Keratinocyte (primary cell): ENCODE results near the gene NFKBIL1. TPM values are rescaled to one million over a fixed set of nuclear protein-coding genes. Genes with fewer than 3 reads are reported as not detected.

Experiments used
- DNase-seq: peaks from one replicate; pipeline ENCODE4 v3.0.0-alpha.2; 2011; ENCODE audit warnings: low read depth, missing footprints, low spot score
- FAIRE-seq: peaks from 2 replicates; lab custom pipeline; 2011; peaks lifted over from hg19 to GRCh38; lab: Jason Lieb, UNC
- H2AFZ ChIP-seq: 2 replicates; pipeline ENCODE4 v1.6.0; 2012; ENCODE audit warnings: low read length, control low read depth, inconsistent platforms; ENCODE audit not compliant: control insufficient read depth
- H3K27ac ChIP-seq: 2 replicates; pipeline ENCODE4 v1.5.1; 2011; ENCODE audit warnings: low read length; ENCODE audit not compliant: control insufficient read depth, insufficient read depth
- H3K27me3 ChIP-seq: 3 replicates; pipeline ENCODE4 v1.6.0; 2011; ENCODE audit warnings: low read length; ENCODE audit not compliant: control insufficient read depth, insufficient read depth; ENCODE audit errors: extremely low read depth
- H3K36me3 ChIP-seq, 2 experiments: 2 replicates in 1 of 2; 3 replicates in 1 of 2; pipeline ENCODE4 v1.5.1; 2011; ENCODE audit warnings: low read length in 2 of 2, mild to moderate bottlenecking in 1 of 2; ENCODE audit not compliant: control insufficient read depth in 2 of 2, insufficient read depth in 2 of 2; ENCODE audit errors: extremely low read depth in 1 of 2
- H3K4me1 ChIP-seq: 3 replicates; pipeline ENCODE4 v1.5.1; 2011; ENCODE audit warnings: low read length; ENCODE audit not compliant: control insufficient read depth, insufficient read depth; ENCODE audit errors: extremely low read depth
- H3K4me2 ChIP-seq: 3 replicates; pipeline ENCODE4 v1.6.0; 2011; ENCODE audit warnings: low read depth, low read length; ENCODE audit not compliant: control insufficient read depth, insufficient read depth; ENCODE audit errors: extremely low read depth
- H3K4me3 ChIP-seq, 3 experiments: fragments of 200-600 bp in 1 of 3; sonication (generic) in 1 of 3; 2 replicates in 2 of 3; 3 replicates in 1 of 3; pipeline ENCODE4 v1.5.1; 2011 to 2016; ENCODE audit warnings: low read length in 3 of 3, mild to moderate bottlenecking in 3 of 3, control low read depth in 2 of 3, inconsistent platforms in 1 of 3, low read depth in 1 of 3, mixed read lengths in 1 of 3, mixed run types in 1 of 3, moderate library complexity in 1 of 3; ENCODE audit not compliant: control insufficient read depth in 2 of 3, insufficient read depth in 2 of 3; ENCODE audit errors: extremely low read depth in 1 of 3
- H3K79me2 ChIP-seq: 2 replicates; pipeline ENCODE4 v1.6.0; 2012; ENCODE audit warnings: low read length; ENCODE audit not compliant: control insufficient read depth, insufficient read depth
- H3K9ac ChIP-seq: 3 replicates; pipeline ENCODE4 v1.6.0; 2011; ENCODE audit warnings: low read length; ENCODE audit not compliant: control insufficient read depth, insufficient read depth; ENCODE audit errors: extremely low read depth
- H3K9me1 ChIP-seq: 3 replicates; pipeline ENCODE4 v1.6.0; 2011; ENCODE audit warnings: low read length; ENCODE audit not compliant: control insufficient read depth, insufficient read depth; ENCODE audit errors: extremely low read depth
- H3K9me3 ChIP-seq: 2 replicates; pipeline ENCODE4 v1.5.1; 2012; ENCODE audit warnings: low read depth, low read length; ENCODE audit not compliant: control insufficient read depth
- H4K20me1 ChIP-seq: 3 replicates; pipeline ENCODE4 v1.6.0; 2011; ENCODE audit warnings: low read length; ENCODE audit not compliant: control insufficient read depth, insufficient read depth; ENCODE audit errors: extremely low read depth
- CTCF ChIP-seq, 3 experiments: IDR thresholded peaks in 1 of 3; conservative IDR thresholded peaks in 1 of 3; optimal IDR thresholded peaks in 1 of 3; 2 replicates in 2 of 3; 3 replicates in 1 of 3; pipeline versions ENCODE3 to v1.5.1; 2011; ENCODE audit warnings: low read length in 3 of 3, mild to moderate bottlenecking in 3 of 3, moderate library complexity in 2 of 3, control low read depth in 1 of 3, inconsistent platforms in 1 of 3; ENCODE audit not compliant: insufficient read depth in 2 of 3; ENCODE audit errors: extremely low read depth in 1 of 3
- EZH2 ChIP-seq: IDR thresholded peaks from one replicate; pipeline ENCODE4 v1.6.1; 2012; ENCODE audit warnings: inconsistent platforms, mild to moderate bottlenecking, low read length, moderate library complexity
- dilution Hi-C: fragments of 300-500 bp; cut with MboI; formaldehyde crosslinking; loops from one replicate; pipeline ENCODE4 v1.7.0; 2020; ENCODE audit warnings: low sequenced_read_pairs; ENCODE audit not compliant: extremely low pct_ligation_motif_present
- polyA plus RNA-seq, 5 experiments: library from polyadenylated mRNA; depleted of rRNA in 3 of 5; stranded (reverse) in 3 of 5; stranded (forward) in 1 of 5; unstranded in 1 of 5; fragments of >200 nt; gene quantifications; 1 replicate in 1 of 5; 2 replicates in 3 of 5; 3 replicates in 1 of 5; pipeline versions ENCODE4 v1.2.1 to v1.2.3, GENCODE V29; 2011 to 2012; ENCODE audit warnings: missing spikeins in 2 of 5, low read depth in 1 of 5, low replicate concordance in 1 of 5

Gene NFKBIL1
- polyA plus RNA-seq, 1 donor (not counting 4 experiments of a cell fraction or from before 2014, with no cell fraction given): 4.8 TPM

- H3K79me2 ChIP-seq: no peaks in the 10 kb centered on the region
- no peak overlapping the region for H3K4me3 ChIP-seq
- DNase-seq: no peak
- H2AFZ ChIP-seq: no peak overlapping the region
- no peaks in the 10 kb centered on the region for H3K9me3 ChIP-seq
- H3K36me3 ChIP-seq: no peaks in the 10 kb centered on the region
- H3K4me2 ChIP-seq: no peak overlapping the region
- FAIRE-seq: no peak
- no peaks in the 10 kb centered on the region for H4K20me1 ChIP-seq
- peak overlapping the region; percentile 37 for H3K27ac ChIP-seq
- TF ChIP-seq EZH2 (no peak), CTCF (optimal IDR thresholded peaks at IDR 0.05 in 1 of 3, IDR thresholded peaks at IDR 0.05 in 1 of 3, conservative IDR thresholded peaks at IDR 0.05 in 1 of 3; ENCODE audit: extremely low read depth in 1 of 3, insufficient read depth in 2 of 3, low read length in 3 of 3) (no peak)
- dilution Hi-C loops: no loop called here
- no peaks in the 10 kb centered on the region for H3K27me3 ChIP-seq
- peak overlapping the region; percentile 5 for H3K9ac ChIP-seq
- H3K9me1 ChIP-seq: no peaks in the 10 kb centered on the region
- H3K4me1 ChIP-seq: peaks cover 23% of the 10 kb centered on the region
Observed at GRCh38 chr6:31579119-31579505, 31.7 kb downstream of the NFKBIL1 start.

GRCh38 chr6:31579546-31580437, 32.4 kb downstream of the NFKBIL1 start:
- no peaks in the 10 kb centered on the region for H3K79me2 ChIP-seq
- TF ChIP-seq EZH2 (no peak), CTCF (optimal IDR thresholded peaks at IDR 0.05 in 1 of 3, IDR thresholded peaks at IDR 0.05 in 1 of 3, conservative IDR thresholded peaks at IDR 0.05 in 1 of 3; ENCODE audit: extremely low read depth in 1 of 3, insufficient read depth in 2 of 3, low read length in 3 of 3) (no peak)
- FAIRE-seq: no peak
- no peak for DNase-seq
- no peaks in the 10 kb centered on the region for H3K27me3 ChIP-seq
- H3K9me1 ChIP-seq: no peaks in the 10 kb centered on the region
- H3K9ac ChIP-seq: no peak overlapping the region
- peaks cover 23% of the 10 kb centered on the region for H3K4me1 ChIP-seq
- H3K27ac ChIP-seq: no peak overlapping the region
- dilution Hi-C loops: no loop called here
- H3K4me2 ChIP-seq: no peak overlapping the region
- H3K9me3 ChIP-seq: no peaks in the 10 kb centered on the region
- H2AFZ ChIP-seq: no peak overlapping the region
- H3K36me3 ChIP-seq: no peaks in the 10 kb centered on the region
- no peak overlapping the region for H3K4me3 ChIP-seq
- no peaks in the 10 kb centered on the region for H4K20me1 ChIP-seq
